NCI-H2081 (cell line): Measurements from ENCODE around the gene WNT9A.

Experiments used
- DNase-seq, 2 experiments: peaks; one replicate each; lab custom pipeline; 2025; lab: John Stamatoyannopoulos, UW

Gene WNT9A

GRCh38 chr1:227941509-227942020 lies 6.2 kb downstream of the WNT9A start:
- no peak for DNase-seq

GRCh38 chr1:227940791-227941241 lies 6.9 kb downstream of the WNT9A start:
- DNase-seq: no peak

GRCh38 chr1:227939791-227940771 lies 7.7 kb downstream of the WNT9A start:
- no peak for DNase-seq

- DNase-seq: no peak
Observed at GRCh38 chr1:227938911-227939790, 8.6 kb downstream of the WNT9A start.

GRCh38 chr1:227938276-227938675 lies 9.5 kb downstream of the WNT9A start:
- DNase-seq: no peak

GRCh38 chr1:227937838-227938145 lies 9.9 kb downstream of the WNT9A start:
- no peak for DNase-seq

- no peak for DNase-seq
Observed at GRCh38 chr1:227937031-227937837, 10.5 kb downstream of the WNT9A start.

GRCh38 chr1:227935826-227936225 lies 11.9 kb downstream of the WNT9A start:
- DNase-seq: no peak

- DNase-seq: no peak
Observed at GRCh38 chr1:227934476-227935313, 13.0 kb downstream of the WNT9A start.

- DNase-seq: no peak
Observed at GRCh38 chr1:227929751-227930472, 17.8 kb downstream of the WNT9A start.

GRCh38 chr1:227928811-227929375 lies 18.8 kb downstream of the WNT9A start:
- DNase-seq: no peak

- DNase-seq: no peak
Observed at GRCh38 chr1:227927971-227928741, 19.6 kb downstream of the WNT9A start.

GRCh38 chr1:227926896-227927885 lies 20.5 kb downstream of the WNT9A start:
- no peak for DNase-seq

GRCh38 chr1:227926216-227926791 lies 21.4 kb downstream of the WNT9A start:
- no peak for DNase-seq

GRCh38 chr1:227925582-227926198 lies 22.0 kb downstream of the WNT9A start:
- no peak for DNase-seq

GRCh38 chr1:227924833-227925574 lies 22.7 kb downstream of the WNT9A start:
- no peak for DNase-seq
